Upper lobe of right lung (tissue), 1 donor: ENCODE data around the gene MED28. TPM values are rescaled to one million over a fixed set of nuclear protein-coding genes. Genes with fewer than 3 reads are reported as not detected.

Source experiments
- ATAC-seq: fragments of 200-7000 bp; cut with Tn5 transposase; one replicate; pipeline ENCODE4 v1.9.1; 2020; ENCODE audit warnings: mild to moderate bottlenecking, moderate library complexity
- DNase-seq: peaks from one replicate; pipeline ENCODE4 v3.0.0-alpha.2; 2020
- H3K27ac ChIP-seq: fragments of 200-600 bp; one replicate; pipeline ENCODE4 v1.8.0; 2022
- H3K27me3 ChIP-seq: fragments of 200-600 bp; one replicate; pipeline ENCODE4 v1.8.0; 2022; ENCODE audit warnings: mild to moderate bottlenecking
- H3K36me3 ChIP-seq: fragments of 200-600 bp; one replicate; pipeline ENCODE4 v1.8.0; 2022
- H3K4me1 ChIP-seq: fragments of 200-600 bp; one replicate; pipeline ENCODE4 v1.8.0; 2022
- H3K4me3 ChIP-seq: fragments of 200-600 bp; one replicate; pipeline ENCODE4 v1.8.0; 2022; ENCODE audit warnings: mild to moderate bottlenecking
- H3K9me3 ChIP-seq: fragments of 200-600 bp; one replicate; pipeline ENCODE4 v1.8.0; 2022
- intact Hi-C: fragments of 100-400 bp; cut with DNase I; formaldehyde crosslinking; loops from one replicate; pipeline ENCODE4 v1.11.0; 2022
- total RNA-seq: library from RNA; stranded (reverse); fragmentation: NEBNext Ultra II Directional; extraction: Animal tissue kit (Norgen Biotek cat#: 25700); gene quantifications from one replicate; pipeline ENCODE4 v1.2.1, GENCODE V29; 2021
- TF ChIP-seq, protein P1 (sequence below): fragments of 200-600 bp; IDR thresholded peaks from one replicate; pipeline ENCODE4 v1.8.0; 2022; ENCODE audit warnings: antibody characterized with exemption
- donor health status: DM: no; HTN: yes; CAD: no; lungs with severe emphysema.

MED28 gene
- total RNA-seq, 1 donor from 2014 or later: 50.0 TPM

DNA sequence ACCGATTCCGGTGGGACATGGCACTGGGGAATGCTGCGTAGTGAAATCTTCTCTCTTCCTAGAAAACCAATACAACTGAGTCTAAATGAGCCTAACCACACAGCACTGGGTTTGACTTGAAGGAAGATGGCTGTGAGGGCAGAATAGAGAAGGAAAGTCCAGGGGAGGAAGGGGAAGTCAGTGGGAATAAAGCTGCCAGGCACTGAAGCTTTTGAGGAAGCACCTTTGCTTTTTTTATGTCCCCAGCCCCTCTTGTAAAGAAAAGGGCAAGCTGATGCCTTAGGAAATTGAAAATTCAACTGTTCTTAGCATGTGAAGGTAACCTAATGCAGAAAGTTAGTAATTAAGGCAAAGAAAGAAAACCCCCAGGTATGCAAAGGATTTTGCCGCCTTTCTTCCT lies 20.6 kb downstream of the MED28 start:
- H3K4me3 ChIP-seq: no peak overlapping the region
- H3K36me3 ChIP-seq: peaks cover 52% of the 10 kb centered on the region
- intact Hi-C loops: no loop called here
- TF ChIP-seq, protein P1, sequence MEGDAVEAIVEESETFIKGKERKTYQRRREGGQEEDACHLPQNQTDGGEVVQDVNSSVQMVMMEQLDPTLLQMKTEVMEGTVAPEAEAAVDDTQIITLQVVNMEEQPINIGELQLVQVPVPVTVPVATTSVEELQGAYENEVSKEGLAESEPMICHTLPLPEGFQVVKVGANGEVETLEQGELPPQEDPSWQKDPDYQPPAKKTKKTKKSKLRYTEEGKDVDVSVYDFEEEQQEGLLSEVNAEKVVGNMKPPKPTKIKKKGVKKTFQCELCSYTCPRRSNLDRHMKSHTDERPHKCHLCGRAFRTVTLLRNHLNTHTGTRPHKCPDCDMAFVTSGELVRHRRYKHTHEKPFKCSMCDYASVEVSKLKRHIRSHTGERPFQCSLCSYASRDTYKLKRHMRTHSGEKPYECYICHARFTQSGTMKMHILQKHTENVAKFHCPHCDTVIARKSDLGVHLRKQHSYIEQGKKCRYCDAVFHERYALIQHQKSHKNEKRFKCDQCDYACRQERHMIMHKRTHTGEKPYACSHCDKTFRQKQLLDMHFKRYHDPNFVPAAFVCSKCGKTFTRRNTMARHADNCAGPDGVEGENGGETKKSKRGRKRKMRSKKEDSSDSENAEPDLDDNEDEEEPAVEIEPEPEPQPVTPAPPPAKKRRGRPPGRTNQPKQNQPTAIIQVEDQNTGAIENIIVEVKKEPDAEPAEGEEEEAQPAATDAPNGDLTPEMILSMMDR: no peak
- no peaks in the 10 kb centered on the region for H3K9me3 ChIP-seq
- H3K27ac ChIP-seq: no peak overlapping the region
- no peaks in the 10 kb centered on the region for H3K4me1 ChIP-seq
- H3K27me3 ChIP-seq: no peaks in the 10 kb centered on the region
- no peak for ATAC-seq
- no peak for DNase-seq

DNA sequence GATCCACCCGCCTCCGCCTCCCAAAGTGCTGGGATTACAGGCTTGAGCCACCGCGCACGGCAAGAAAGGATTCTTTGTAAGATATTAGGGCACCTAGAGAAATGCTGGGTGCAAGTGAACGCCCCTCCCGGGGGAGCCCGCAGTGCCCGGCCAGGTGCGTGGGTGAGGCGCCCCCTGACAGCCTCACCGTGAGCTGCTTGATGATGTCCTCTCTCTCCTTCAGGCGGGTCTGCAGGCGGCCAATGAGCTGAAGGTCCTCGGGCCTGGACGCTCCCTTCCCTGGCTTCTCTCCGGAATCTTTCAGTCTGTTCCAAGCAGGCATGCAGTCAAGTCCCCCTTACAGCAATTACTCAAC lies 21.9 kb downstream of the MED28 start:
- H3K27ac ChIP-seq: no peak overlapping the region
- no peaks in the 10 kb centered on the region for H3K27me3 ChIP-seq
- intact Hi-C loops: no loop called here
- no peak overlapping the region for H3K4me3 ChIP-seq
- no peak for ATAC-seq
- TF ChIP-seq, protein P1: no peak
- H3K36me3 ChIP-seq: peaks cover 41% of the 10 kb centered on the region
- no peaks in the 10 kb centered on the region for H3K9me3 ChIP-seq
- no peak for DNase-seq
- H3K4me1 ChIP-seq: no peaks in the 10 kb centered on the region

DNA sequence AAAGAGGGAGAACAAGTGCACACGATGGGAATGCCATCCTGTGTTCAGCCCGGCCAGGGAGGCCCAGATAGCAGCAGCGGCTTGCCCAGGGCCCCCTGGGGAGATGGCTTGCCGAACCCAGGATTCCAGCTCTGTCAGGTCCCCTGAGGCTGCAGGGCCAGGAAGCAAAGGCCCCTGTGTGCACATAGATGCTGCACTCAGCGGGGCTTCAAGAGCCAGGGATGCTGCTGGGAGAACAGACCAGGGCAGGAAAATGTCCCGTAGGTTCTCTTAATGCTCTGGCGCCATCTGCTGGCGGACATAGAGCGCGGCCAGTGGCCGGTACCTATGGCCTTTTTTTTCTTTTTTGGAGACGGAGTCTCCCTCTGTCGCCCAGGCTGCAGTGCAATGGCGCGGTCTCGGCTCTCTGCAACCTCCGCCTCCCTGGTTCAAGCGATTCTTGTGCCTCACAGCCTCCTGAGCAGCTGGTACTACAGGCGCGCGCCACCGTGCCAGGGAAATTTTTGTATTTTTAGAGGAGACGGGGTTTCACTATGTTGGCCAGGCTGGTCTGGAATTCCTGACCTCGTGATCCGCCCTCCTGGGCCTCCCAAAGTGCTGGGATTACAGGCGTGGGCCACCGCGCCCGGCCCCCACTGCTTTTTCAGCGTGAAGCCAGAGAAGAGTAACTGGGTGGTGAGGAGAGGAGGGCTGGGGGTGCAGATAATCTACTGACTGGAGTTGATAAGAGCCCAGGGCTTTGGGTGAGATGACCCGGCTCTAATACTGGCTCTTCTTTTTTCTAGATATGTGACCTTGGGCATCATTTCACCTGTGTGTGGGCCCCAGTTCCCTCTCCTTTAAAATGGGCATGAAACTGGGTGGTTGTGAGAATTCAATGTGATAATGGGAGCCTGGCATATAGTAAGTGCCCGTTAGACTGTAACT lies 22.5 kb downstream of the MED28 start:
- Histone ChIP-seq H3K4me3 (no peak overlapping the region), H3K9me3 (no peaks in the 10 kb centered on the region), H3K4me1 (no peaks in the 10 kb centered on the region), H3K36me3 (peaks cover 34% of the 10 kb centered on the region), H3K27ac (no peak overlapping the region), H3K27me3 (no peaks in the 10 kb centered on the region)
- intact Hi-C loops: no loop called here
- DNase-seq (peak; percentile 85), ATAC-seq (peak; percentile 93)
- TF ChIP-seq, protein P1: peak; percentile 93

DNA sequence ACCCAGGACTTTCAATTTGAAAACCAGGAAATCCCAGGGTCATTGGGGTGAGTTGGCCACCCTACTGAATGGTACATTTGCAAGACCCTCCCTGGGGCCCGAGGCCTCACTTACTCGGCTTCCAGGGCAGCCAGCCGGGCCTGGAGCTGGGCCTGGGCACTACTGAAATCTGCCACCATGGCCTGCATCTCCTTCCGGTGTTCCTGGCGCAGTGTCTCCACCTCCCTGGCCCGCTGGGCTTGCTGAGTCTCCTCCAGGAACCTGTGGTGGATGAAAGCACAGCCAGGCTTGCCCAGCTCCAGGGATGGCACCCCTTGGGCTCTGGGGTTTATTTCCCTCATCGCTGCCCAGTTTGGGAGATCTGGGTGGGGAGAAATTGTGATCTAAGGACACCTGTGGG lies 24.7 kb downstream of the MED28 start:
- no peaks in the 10 kb centered on the region for H3K27me3 ChIP-seq
- ATAC-seq (no peak), DNase-seq (no peak)
- no peak overlapping the region for H3K4me3 ChIP-seq
- intact Hi-C loops: no loop called here
- H3K27ac ChIP-seq: no peak overlapping the region
- H3K9me3 ChIP-seq: no peaks in the 10 kb centered on the region
- no peaks in the 10 kb centered on the region for H3K4me1 ChIP-seq
- TF ChIP-seq, protein P1: no peak
- peaks cover 12% of the 10 kb centered on the region for H3K36me3 ChIP-seq

DNA sequence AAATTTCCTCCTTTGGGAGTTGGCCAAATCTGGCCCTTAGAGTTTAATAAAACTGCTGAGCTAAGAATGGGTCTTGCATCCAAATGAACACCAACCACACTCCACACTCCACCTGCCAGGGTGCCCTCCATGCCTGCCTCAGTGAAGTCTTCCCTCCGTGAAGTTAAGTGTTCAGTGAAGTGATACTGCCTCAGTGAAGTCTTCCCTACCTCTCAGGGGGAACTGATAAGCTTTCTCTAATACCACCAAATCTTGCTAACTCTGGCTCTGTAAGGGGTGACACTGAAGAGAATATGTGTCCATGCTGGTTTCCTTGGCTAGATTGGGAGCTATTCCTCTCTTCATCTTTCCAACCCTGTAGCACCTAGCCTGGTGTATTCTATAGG lies 27.9 kb downstream of the MED28 start:
- no peaks in the 10 kb centered on the region for H3K27me3 ChIP-seq
- H3K9me3 ChIP-seq: no peaks in the 10 kb centered on the region
- H3K4me3 ChIP-seq: no peak overlapping the region
- no peaks in the 10 kb centered on the region for H3K36me3 ChIP-seq
- intact Hi-C loops: no loop called here
- DNase-seq (no peak), ATAC-seq (no peak)
- H3K27ac ChIP-seq: no peak overlapping the region
- H3K4me1 ChIP-seq: no peaks in the 10 kb centered on the region
- TF ChIP-seq, protein P1: no peak
